Measurements from ENCODE around the gene VARS1. TPM values are rescaled to one million over a fixed set of nuclear protein-coding genes. Genes with fewer than 3 reads are reported as not detected.
A peak's percentile ranks its signal among the peaks of the same experiment; 100 is the strongest.
"Not testable (repeated sequence)": the region's sequence is repeated elsewhere in the genome, so short reads cannot be mapped to it uniquely, and the experiment has no call there.

Gene VARS1
- total RNA-seq, 1 experiment from 2014 or later: 132 TPM

- TF ChIP-seq, protein P1, sequence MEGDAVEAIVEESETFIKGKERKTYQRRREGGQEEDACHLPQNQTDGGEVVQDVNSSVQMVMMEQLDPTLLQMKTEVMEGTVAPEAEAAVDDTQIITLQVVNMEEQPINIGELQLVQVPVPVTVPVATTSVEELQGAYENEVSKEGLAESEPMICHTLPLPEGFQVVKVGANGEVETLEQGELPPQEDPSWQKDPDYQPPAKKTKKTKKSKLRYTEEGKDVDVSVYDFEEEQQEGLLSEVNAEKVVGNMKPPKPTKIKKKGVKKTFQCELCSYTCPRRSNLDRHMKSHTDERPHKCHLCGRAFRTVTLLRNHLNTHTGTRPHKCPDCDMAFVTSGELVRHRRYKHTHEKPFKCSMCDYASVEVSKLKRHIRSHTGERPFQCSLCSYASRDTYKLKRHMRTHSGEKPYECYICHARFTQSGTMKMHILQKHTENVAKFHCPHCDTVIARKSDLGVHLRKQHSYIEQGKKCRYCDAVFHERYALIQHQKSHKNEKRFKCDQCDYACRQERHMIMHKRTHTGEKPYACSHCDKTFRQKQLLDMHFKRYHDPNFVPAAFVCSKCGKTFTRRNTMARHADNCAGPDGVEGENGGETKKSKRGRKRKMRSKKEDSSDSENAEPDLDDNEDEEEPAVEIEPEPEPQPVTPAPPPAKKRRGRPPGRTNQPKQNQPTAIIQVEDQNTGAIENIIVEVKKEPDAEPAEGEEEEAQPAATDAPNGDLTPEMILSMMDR (IDR thresholded peaks at IDR 0.05; ENCODE audit: insufficient read depth in 1 of 2, low read depth in 1 of 2, low read length in 1 of 2, severe bottlenecking in 1 of 2, unreplicated experiment in 1 of 2): no peak
- Mint-ChIP-seq H3K4me3 (ENCODE audit: unreplicated experiment) (peak overlapping the region; percentile 92), H3K4me1 (ENCODE audit: low read depth, unreplicated experiment) (peaks cover 12% of the 10 kb centered on the region), H3K27ac (ENCODE audit: unreplicated experiment) (peak overlapping the region; percentile 89), H3K27me3 (ENCODE audit: insufficient read depth, unreplicated experiment) (no peaks in the 10 kb centered on the region), H3K36me3 (ENCODE audit: insufficient read depth, unreplicated experiment) (peaks cover 32% of the 10 kb centered on the region), H3K9me3 (ENCODE audit: unreplicated experiment) (no peaks in the 10 kb centered on the region)
- Histone ChIP-seq H3K36me3 (ENCODE audit: control insufficient read depth, insufficient read depth, low read length) (no peaks in the 10 kb centered on the region), H3K4me1 (peaks cover 12% of the 10 kb centered on the region; the same call in 1 of the 2 replicates), H3K27me3 (replicated peaks; ENCODE audit: control insufficient read depth, insufficient read depth, low read length) (no peaks in the 10 kb centered on the region), H3K9me3 (no peaks in the 10 kb centered on the region), H3K4me3 (ENCODE audit: low read depth, low read length) (peak overlapping the region; percentile 68)
- ChIA-PET CTCF (interaction anchor here (1.2 to 1.9 kb wide), 7 partner anchors 9 to 36 kb away, joined by 4 to 21 read pairs (median 9); partner anchors contain the start of genes HSPA1A, HSPA1B, HSPA1L and VARS1), POLR2A (interaction anchor here (1.5 to 1.8 kb wide), 5 partner anchors 9 to 67 kb away, joined by 8 to 45 read pairs (median 23); partner anchors contain the start of genes HSPA1A, HSPA1B, HSPA1L and MSH5)
- intact Hi-C loops (cut with micrococcal nuclease; ENCODE audit: unreplicated experiment): loop anchor here (1.0 to 2.0 kb wide), 3 partner anchors 16 to 57 kb away; partner anchors contain the start of genes HSPA1B and NEU1
- DNase-seq: no peak
- BruUV-seq (replicated peaks): TSS peak; percentile 73
Measured at GRCh38 chr6:31805939-31806469, 10.5 kb upstream of the VARS1 start.

- BruUV-seq (replicated peaks); H3K27me3 Mint-ChIP-seq (ENCODE audit: insufficient read depth, unreplicated experiment); intact Hi-C loops (cut with micrococcal nuclease; ENCODE audit: unreplicated experiment); H3K9me3 ChIP-seq; H3K4me3 Mint-ChIP-seq (ENCODE audit: unreplicated experiment); H3K27me3 ChIP-seq (replicated peaks; ENCODE audit: control insufficient read depth, insufficient read depth, low read length); DNase-seq; H3K36me3 ChIP-seq (ENCODE audit: control insufficient read depth, insufficient read depth, low read length); H3K4me1 ChIP-seq; H3K9me3 Mint-ChIP-seq (ENCODE audit: unreplicated experiment); H3K4me3 ChIP-seq (ENCODE audit: low read depth, low read length); H3K27ac Mint-ChIP-seq (ENCODE audit: unreplicated experiment); H3K4me1 Mint-ChIP-seq (ENCODE audit: low read depth, unreplicated experiment): not testable (repeated sequence)
- ChIA-PET CTCF (interaction anchor here (0.7 kb wide), 1 partner anchor 71 kb away, joined by 3 read pairs; no protein-coding TSS in a partner anchor), POLR2A (interaction anchor here (0.6 kb wide), 1 partner anchor 31 kb away, joined by 3 read pairs; no protein-coding TSS in a partner anchor)
- peaks cover 24% of the 10 kb centered on the region for H3K36me3 Mint-ChIP-seq (ENCODE audit: insufficient read depth, unreplicated experiment)
Measured at GRCh38 chr6:31801031-31801927, 5.7 kb upstream of the VARS1 start.

DNA sequence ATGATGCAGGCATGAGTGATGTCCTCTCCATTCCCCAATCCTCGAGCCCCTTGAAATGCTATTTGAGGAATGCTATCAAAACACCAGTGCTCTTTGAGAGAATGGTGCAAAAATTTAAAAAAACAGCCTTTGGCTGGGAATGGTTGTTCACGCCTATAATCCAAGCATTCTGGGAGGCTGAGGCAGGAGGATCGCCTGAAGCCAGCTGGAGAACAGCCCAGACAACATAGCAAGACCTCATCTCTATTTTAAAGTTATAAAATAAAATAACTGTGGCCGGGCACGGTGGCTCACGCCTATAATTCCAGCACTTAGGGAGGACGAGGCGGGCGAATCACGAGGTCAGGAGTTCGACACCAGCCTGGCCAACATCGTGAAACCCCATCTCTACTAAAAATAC is 4.2 kb upstream of the VARS1 start:
- Histone ChIP-seq H3K4me3 (ENCODE audit: low read depth, low read length) (no peak overlapping the region), H3K4me1 (0 out of 2 replicates have a peak, but pooled peaks cover 3% of the 10 kb centered on the region), H3K36me3 (ENCODE audit: control insufficient read depth, insufficient read depth, low read length) (no peaks in the 10 kb centered on the region), H3K9me3 (no peaks in the 10 kb centered on the region), H3K27me3 (replicated peaks; ENCODE audit: control insufficient read depth, insufficient read depth, low read length) (no peaks in the 10 kb centered on the region)
- H3K27me3 Mint-ChIP-seq (ENCODE audit: insufficient read depth, unreplicated experiment): no peaks in the 10 kb centered on the region
- H3K4me1 Mint-ChIP-seq (ENCODE audit: low read depth, unreplicated experiment): no peaks in the 10 kb centered on the region
- POLR2A ChIA-PET: no interaction called here
- CTCF ChIA-PET: no interaction called here
- no peaks in the 10 kb centered on the region for H3K9me3 Mint-ChIP-seq (ENCODE audit: unreplicated experiment)
- intact Hi-C loops (cut with micrococcal nuclease; ENCODE audit: unreplicated experiment): no loop called here
- no peak for DNase-seq
- TF ChIP-seq, protein P1 (IDR thresholded peaks at IDR 0.05; ENCODE audit: insufficient read depth in 1 of 2, low read depth in 1 of 2, low read length in 1 of 2, severe bottlenecking in 1 of 2, unreplicated experiment in 1 of 2): no peak
- H3K27ac Mint-ChIP-seq (ENCODE audit: unreplicated experiment): no peak overlapping the region
- BruUV-seq (replicated peaks): no TSS peak
- H3K4me3 Mint-ChIP-seq (ENCODE audit: unreplicated experiment): no peak overlapping the region
- peaks cover 24% of the 10 kb centered on the region for H3K36me3 Mint-ChIP-seq (ENCODE audit: insufficient read depth, unreplicated experiment)

Measured in Caco-2 (cell line).